GM18951 (cell line): ENCODE measurements around the gene SNTG2.

Source experiments
- POLR2A ChIP-seq: IDR thresholded peaks from 4 replicates; pipeline ENCODE4 v1.6.1; 2011; ENCODE audit warnings: mild to moderate bottlenecking; ENCODE audit not compliant: insufficient read length, insufficient read depth; ENCODE audit errors: extremely low read depth
- in situ Hi-C: fragments of 300-500 bp; cut with MboI; formaldehyde crosslinking; loops from one replicate; pipeline ENCODE4 v1.12.0; 2022; ENCODE audit warnings: low sequenced_read_pairs, mixed read lengths, inconsistent platforms; ENCODE audit not compliant: unreplicated experiment

SNTG2 gene

DNA sequence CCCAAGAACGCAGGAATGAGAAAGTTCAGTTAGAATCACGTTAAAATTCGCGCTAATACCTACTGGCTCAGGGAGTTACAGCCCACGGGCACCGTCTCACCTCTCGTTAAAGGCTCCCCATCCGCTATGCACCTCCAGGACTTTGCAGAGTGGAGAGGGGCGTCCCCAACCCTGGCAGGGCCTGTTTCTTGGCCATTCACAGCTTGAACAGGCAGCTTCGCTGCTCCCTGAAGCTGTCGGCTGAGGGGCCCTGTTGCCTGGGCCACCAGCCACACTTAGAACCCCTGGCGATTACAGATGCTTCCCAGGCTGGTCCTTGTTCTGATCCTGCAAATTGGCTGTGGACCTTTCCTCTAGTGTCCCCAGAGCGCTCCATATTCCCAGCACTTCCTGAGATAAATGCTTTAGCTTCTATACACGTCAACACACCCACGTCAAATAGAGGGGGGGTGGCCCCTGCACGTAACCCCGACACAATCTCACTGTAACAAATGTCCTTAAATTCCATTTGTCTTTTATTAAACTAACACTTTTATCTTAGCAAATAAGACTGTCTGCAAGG is 16.8 kb upstream of the SNTG2 start:
- TF ChIP-seq POLR2A, result no peak
- in situ Hi-C loops, result no loop called here

DNA sequence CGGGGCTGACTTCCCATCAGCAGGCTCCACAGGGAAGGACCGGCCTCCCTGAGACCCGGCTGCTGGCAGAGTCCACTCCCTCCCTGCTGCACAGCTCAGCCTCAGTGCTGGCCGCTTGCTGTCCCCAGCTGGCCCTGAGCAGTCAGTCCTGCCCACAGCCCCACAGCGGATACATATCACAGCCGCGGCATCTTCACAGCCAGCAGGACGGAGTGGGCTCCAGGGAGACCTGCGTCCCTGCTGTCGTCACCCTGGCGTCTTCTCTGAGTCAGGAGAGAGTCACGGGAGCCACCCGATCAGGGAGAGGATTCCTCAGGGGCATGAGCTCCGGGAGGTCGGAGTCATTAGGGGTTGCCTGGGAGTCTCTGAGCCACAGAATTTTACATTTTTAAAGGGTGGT is 13.1 kb upstream of the SNTG2 start:
- in situ Hi-C loops, result no loop called here
- no peak for TF ChIP-seq POLR2A

DNA sequence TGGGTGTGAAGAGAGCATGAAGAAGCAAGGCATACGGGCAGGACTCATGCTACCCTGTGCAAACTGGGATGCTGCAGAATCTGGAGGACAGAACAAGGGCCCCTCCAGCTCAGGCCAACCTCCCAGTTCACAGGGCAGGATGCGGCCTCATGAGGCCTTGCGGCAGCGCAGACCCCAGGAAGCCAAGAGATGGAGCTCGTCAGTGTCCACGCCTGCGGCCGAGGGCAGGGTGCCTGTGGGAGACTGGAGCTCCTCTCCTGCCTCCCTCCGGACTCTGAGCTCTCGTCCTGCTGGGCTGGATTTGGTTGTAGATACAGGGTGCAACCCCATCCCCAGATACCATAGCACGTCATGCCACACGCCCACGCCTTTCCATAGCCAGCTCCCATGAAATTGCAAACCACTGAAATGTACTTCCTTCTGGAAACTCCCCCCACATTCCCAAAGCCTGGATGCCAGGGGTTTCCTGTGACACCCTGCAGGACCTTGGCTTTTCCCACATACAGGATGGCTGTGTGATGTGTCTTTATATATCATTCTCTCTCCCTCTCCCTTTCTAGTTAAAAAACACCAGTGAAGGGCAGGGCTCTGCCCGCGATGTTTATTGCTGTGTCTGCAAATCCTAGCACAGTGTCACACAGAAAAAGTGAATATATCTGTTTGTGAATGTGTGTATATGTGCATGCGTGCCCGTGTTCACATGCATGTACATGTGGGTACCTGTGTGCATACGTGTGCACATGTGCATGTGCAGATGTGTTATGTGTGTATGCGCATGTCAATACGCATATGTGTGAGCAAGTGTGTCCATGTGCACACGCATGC is 12.3 kb upstream of the SNTG2 start:
- in situ Hi-C loops, result no loop called here
- TF ChIP-seq POLR2A, result no peak

DNA sequence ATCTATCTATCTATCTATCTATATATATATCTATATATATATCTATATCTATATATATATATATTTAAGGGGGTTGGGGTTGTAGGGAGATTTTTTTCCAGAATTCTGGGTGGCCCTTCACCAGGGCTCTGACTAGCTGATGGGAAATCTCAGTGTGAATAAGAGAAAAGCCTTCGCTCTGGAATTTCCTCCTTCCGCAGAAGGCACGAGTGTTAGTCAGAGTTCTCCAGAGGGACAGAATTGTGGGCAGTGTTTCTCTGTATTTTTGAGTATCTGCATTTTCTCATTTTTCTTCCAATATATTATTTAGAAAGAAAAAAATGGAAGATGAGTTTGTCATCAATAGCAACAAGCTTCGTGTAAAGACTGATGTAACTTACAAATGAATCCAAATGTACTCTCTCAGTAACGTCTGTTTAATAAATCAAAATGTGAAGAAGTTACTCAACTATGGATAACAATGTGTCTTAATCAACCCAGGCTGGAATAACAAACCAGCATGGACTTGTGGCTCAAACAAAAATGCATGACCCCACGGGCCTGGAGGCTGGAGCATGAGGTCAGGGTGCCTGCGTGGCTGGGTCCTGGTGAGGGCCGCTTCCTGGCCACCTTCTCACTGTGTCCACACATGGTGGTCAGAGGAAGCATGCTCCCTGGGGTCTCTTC is 10.6 kb upstream of the SNTG2 start:
- TF ChIP-seq POLR2A, result no peak
- in situ Hi-C loops, result no loop called here

DNA sequence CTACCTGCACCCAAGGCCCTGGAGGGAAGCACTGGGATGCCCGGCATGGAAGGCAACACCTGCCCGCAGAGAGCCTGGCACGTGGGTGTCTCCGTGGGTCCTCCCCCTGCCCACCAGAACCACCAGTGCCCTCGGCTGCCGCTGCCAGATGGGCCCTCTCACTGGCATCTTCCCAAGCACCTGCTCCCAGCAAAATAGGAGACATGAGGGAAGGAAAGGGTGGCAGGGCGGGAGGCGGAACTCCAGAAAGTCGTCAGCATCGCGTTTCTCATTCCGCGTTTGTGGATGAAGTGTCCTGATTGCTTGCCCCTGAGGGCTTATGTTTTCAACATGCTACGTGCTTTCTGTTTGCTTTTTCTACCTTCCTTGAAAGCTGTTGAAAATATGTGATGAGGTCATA is 8.8 kb upstream of the SNTG2 start:
- in situ Hi-C loops, result no loop called here
- TF ChIP-seq POLR2A, result no peak

DNA sequence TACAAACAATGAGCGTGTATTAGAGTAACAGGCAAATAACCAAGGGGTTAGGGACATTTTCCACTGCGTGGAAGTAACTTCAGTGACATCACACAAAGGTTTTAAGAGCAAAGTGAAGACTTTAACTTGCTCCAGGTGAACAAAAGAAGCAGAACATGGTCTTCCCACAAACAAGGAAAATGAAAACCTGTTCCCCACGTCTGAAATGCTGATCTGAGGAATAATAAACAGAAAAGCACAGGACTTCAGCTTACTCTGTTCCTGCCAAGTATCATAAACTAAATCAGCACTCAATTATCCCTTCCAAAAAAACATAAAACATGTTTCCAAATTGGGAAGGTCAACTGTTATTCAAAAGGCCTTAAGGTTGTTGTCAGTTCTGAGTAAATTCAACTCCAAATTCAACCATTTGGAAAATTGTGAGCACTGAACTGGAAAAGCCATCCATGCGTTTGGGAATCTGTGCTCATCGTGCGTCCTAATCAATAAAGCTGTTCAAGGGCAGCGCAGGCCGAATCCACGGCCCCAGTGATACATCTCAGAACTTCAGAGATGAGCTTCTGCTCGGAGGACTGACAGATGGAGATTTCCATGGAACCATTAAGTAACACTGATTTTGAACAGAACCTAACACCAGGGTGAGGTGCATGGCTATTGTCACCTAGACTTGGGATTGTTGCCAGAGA is 7.7 kb upstream of the SNTG2 start:
- in situ Hi-C loops, result no loop called here
- TF ChIP-seq POLR2A, result no peak

DNA sequence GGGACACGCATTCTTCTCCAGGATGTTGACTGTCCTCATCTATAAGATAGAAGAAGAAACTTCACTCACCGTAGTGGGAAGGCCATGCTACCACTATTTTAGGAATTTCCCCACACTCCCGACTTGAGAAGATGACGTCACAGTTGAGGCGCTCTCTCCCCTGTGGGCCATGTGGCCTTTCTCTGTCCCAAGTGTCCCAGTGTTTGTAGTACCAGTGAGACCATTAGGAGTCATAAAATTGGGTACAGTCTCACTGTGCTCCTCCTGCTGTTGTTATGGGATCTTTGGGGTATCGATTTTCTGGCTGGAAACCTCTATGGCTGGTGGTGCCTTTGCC is 7.2 kb upstream of the SNTG2 start:
- in situ Hi-C loops, result no loop called here
- no peak for TF ChIP-seq POLR2A

DNA sequence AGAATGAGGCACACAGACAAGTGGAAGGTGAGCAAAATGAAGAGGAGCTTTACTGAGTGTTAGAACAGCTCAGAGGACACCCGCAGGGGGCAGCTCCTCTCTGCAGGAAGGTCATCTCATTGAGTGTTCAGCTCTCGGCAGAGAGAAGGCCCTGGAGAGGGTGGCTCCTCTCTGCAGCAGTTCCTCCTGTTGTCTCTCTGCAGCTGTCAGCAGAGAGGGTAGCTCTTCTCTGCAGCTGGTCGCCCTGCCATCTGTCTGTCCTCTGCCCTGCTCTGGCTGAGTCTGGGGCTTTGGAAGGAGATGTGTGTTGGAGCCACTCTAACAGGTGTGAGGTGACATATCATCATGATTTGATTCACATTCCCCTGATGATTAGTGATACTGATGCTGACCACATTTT is 6.8 kb upstream of the SNTG2 start:
- TF ChIP-seq POLR2A, result no peak
- in situ Hi-C loops, result no loop called here

DNA sequence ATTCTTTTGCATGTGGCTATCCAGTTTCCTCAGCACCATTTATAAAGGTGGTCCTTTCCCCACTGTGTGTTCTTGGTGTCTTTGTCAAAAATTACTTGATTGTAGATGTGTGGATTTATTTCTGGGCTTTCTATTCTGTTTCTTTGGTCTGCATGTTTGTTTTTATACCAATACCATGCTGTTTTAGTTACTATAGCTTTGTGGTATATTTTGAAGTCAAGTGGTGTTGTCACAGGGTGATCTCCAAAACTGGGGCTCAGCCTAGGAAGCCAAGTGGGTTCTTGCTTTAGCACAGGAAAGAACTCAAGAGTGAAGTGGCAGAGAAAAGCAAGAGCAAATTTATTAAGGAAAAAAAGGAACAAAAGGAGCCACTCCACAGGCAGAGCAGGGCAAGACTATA is 6.0 kb upstream of the SNTG2 start:
- in situ Hi-C loops, result no loop called here
- TF ChIP-seq POLR2A, result no peak

DNA sequence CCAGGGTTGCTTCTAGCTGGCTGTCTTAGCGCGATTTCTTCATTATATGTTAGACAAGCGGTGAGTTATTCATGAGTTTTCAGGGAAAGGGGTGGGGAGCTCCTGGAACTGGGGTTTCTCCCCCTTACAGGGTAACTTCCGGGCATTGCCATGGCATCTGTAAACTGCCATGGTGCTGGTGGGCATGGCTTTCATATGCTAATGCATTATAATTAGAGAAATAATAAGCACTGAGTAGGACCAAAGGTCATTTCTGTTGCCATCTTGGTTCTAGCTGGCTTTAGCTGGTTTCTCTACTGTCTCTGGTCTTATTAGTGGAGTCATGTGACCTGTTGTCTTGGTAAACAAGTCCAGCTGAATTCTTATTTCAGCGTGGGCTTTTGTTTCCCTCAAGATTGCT is 5.5 kb upstream of the SNTG2 start:
- TF ChIP-seq POLR2A, result no peak
- in situ Hi-C loops, result no loop called here

DNA sequence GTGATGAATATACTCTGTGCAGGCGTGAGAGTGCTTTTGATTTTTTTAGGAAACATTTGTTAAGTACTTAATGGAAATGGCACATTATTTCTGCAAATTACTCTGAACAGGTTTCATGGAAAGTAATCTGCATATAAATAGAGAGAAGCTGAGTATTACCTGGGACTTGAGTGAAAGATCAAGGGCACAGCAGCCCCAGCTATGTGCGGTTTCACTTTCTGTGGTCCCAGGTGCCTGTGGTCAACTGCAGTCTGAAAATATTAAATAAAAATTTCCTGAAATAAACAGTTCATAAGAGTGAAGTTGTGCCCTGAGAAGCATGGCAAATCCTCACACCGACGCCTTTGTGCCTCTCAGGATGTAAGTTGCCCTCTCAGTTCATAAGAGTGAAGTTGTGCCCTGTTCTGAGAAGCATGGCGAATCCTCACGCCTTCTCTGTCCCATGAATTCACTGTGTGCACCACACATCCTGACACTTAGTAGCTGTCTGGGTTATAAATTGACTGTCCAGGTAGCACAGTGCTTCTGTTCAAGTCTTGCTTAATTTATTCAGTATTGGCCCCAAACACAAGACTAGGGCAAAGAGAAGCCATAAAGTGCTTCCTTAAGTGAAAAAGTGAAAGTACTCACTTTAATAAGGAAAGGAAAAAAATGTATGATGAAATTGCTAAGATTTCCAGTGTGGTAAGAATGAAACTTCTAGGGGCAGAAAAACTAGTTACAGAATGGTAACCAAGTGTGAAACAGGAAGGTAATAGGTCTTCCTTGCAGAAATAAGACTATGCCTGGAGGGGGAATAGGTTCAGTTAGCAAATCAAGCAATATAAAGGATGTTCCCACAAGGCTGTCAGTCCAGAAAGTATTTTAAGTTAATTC is 4.3 kb upstream of the SNTG2 start:
- no peak for TF ChIP-seq POLR2A
- in situ Hi-C loops, result no loop called here

DNA sequence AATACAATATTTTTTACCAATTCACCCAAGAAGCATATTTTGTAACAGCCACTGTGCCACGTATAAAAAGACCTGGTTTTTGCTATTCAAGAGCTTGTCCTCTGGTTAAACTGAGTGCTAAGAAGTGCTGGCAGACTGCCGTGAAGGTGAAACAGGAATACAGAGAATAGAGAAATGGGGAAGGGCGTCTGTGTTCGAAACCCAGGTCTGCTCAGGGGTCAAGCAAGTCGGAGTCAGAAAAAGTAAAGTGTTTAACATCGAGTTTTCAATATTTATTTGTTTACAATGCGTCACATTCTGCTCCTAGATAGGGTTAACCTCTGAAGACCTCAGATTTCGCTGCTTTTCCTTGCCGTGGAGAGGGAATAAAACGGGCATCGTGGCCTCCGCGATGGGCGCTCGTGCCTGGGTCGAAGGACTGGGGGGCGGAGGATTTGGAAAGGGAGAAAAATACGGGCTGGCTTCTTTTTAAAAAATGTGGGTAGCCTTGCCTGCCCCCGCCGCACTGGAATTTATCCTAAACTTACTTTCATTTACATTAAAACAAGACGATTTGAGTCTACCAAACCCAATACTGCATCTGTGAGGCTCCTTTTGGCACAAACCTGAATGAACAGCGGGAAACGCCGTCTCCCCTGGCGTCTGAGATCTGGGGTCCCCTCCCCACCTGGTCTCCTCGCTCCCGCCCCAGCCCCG is 1.1 kb upstream of the SNTG2 start:
- TF ChIP-seq POLR2A, result no peak
- in situ Hi-C loops, result no loop called here
